Rectal smooth muscle tissue (tissue), 1 donor: ENCODE measurements around the gene RPS6KA5.
"Not testable (repeated sequence)": the region's sequence is repeated elsewhere in the genome, so short reads cannot be mapped to it uniquely, and the experiment has no call there.

Experiments used
- H3K27ac ChIP-seq: one replicate; pipeline ENCODE4 v1.7.0; 2013; ENCODE audit warnings: low read depth, low read length, inconsistent platforms
- H3K27me3 ChIP-seq: one replicate; pipeline ENCODE4 v1.7.0; 2013; ENCODE audit warnings: low read length; ENCODE audit not compliant: control insufficient read depth, insufficient read depth
- H3K36me3 ChIP-seq: one replicate; pipeline ENCODE4 v1.7.0; 2013; ENCODE audit warnings: low read length; ENCODE audit not compliant: control insufficient read depth, insufficient read depth
- H3K4me1 ChIP-seq: one replicate; pipeline ENCODE4 v1.7.0; 2013; ENCODE audit warnings: low read length; ENCODE audit not compliant: control insufficient read depth, insufficient read depth
- H3K4me3 ChIP-seq: one replicate; pipeline ENCODE4 v1.7.0; 2013; ENCODE audit warnings: low read length
- H3K9ac ChIP-seq: one replicate; pipeline ENCODE4 v1.7.0; 2013; ENCODE audit warnings: low read length

The RPS6KA5 gene

DNA sequence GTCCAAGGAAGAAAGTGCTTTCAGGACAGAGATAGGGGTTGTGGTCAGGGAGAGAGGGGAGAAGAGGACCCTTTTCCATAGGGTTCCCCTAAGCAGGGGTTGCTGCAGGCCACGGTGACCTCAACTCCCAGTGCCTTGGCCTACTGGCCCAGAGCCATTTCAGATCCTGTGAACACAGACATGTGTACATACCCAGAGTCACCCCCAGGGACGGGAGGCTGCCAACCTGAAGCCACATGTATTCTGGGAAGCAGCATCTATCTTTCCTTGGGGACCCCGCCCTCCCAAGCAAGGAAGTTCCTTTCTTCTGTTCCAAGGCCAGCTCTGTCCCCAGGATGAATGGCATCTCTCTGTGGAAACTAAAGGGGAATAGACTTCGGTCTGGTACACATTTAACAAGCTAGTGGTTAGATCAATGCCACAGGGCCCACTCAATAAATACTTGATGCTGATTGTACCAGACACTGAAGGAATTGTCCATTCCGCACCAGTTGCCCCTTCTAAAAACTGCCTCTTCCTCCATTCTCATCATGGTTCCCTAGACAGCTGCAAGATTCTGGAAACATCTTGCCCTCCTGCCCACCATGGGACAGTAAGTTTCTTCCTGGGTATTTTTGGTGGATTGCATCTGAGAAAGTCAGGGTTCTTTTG is 28.3 kb upstream of the RPS6KA5 start:
- no peaks in the 10 kb centered on the region for H3K4me1 ChIP-seq
- H3K4me3 ChIP-seq: no peak overlapping the region
- no peaks in the 10 kb centered on the region for H3K27me3 ChIP-seq
- H3K36me3 ChIP-seq: no peaks in the 10 kb centered on the region
- no peak overlapping the region for H3K9ac ChIP-seq
- H3K27ac ChIP-seq: no peak overlapping the region

DNA sequence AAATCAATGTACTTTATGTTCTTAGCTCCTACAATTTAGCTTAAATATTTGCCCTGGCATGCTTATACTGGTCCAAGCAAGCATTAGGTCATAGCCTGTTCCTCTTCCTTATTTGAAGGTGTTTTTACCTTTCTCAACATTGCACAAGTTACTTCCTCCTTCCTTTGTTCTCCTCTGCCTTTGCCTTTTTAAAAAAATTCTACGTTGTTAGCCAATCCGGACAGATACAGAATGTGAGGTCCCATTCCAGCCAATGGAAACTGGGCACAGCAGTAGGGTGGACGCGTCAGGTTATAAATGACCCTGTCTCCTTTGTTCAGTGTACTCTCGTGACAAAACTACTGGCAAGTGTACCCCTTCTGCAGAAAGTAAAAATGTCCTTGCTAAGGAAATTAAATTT is 27.0 kb upstream of the RPS6KA5 start:
- not testable (repeated sequence) for H3K9ac ChIP-seq, H3K4me3 ChIP-seq, H3K27me3 ChIP-seq, H3K4me1 ChIP-seq, H3K27ac ChIP-seq, H3K36me3 ChIP-seq

DNA sequence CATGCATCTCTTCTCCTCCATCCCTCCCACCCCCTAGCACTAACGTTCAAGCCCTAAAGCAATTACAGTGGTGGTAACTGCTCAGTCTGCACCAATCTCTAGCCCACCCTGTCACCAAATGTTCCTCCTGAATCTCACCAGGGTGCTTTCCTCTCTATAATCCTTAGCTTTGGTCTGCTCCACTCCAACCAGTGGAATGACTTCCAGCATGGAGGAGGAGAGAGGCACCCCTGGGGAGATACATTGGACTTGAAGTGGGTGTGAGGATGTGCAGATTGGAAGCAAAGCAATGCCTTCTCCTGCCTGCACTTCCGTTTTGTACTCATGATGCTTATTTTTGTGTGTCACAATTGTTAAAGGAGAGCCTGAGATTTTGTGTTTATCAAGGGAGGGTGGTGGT is 24.1 kb upstream of the RPS6KA5 start:
- no peaks in the 10 kb centered on the region for H3K27me3 ChIP-seq
- H3K9ac ChIP-seq: no peak overlapping the region
- H3K36me3 ChIP-seq: no peaks in the 10 kb centered on the region
- no peaks in the 10 kb centered on the region for H3K4me1 ChIP-seq
- no peak overlapping the region for H3K4me3 ChIP-seq
- H3K27ac ChIP-seq: no peak overlapping the region

DNA sequence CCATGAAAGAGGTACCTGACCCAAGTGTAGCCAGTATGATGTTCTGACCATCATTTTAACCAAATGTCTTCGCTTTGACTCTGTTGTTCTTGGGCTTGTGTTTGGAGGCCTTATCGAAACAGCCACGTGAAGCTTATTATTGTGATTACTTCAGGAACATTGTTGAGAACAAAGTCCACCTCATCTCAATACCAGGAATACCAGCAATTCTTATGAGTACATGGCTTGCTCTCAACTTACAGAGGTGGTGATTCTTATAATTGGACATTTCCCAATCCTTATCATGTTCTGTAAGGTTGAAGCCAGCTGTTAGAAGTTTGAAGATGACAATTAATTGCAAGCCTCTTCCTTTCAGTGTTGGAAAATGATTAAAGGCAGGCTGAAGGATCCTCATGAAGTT is 21.8 kb upstream of the RPS6KA5 start:
- H3K4me3 ChIP-seq: no peak overlapping the region
- no peaks in the 10 kb centered on the region for H3K4me1 ChIP-seq
- H3K36me3 ChIP-seq: no peaks in the 10 kb centered on the region
- no peaks in the 10 kb centered on the region for H3K27me3 ChIP-seq
- H3K9ac ChIP-seq: no peak overlapping the region
- H3K27ac ChIP-seq: no peak overlapping the region

GRCh38 chr14:91080071-91080470 is 19.6 kb upstream of the RPS6KA5 start:
- Histone ChIP-seq H3K27ac (no peak overlapping the region), H3K4me3 (no peak overlapping the region), H3K9ac (no peak overlapping the region), H3K4me1 (no peaks in the 10 kb centered on the region), H3K27me3 (no peaks in the 10 kb centered on the region), H3K36me3 (no peaks in the 10 kb centered on the region)

DNA sequence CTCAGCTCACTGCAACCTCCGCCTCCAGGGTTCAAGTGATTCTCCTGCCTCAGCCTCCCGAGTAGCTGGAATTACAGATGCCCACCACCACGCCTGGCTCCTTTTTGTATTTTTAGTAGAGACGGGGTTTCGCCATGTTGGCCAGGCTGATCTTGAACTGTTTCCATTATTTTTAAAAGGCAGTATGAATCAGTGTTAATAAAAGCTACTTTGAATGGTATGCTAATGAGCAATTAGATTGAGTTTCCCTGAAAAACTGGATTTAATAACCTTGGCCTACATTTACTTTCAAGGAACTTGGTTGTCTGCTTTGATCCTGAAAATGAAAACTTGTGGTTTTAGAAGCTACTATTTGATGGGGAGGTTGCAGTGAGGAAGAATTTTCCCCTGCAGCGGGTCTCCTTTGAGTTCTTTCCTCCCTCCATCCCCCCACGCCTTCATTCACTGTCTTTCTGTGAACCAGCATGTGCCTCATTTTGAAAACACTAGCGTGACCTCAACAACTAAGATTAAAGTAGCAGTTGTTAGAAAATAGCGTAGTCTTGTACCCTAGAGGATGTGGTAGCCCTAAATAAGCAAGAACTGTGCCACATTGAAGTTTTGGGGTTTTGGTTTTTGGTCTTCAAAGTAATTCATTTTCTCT is 17.8 kb upstream of the RPS6KA5 start:
- Histone ChIP-seq H3K9ac (no peak overlapping the region), H3K27ac (no peak overlapping the region), H3K4me3 (no peak overlapping the region), H3K36me3 (no peaks in the 10 kb centered on the region), H3K4me1 (no peaks in the 10 kb centered on the region), H3K27me3 (no peaks in the 10 kb centered on the region)

DNA sequence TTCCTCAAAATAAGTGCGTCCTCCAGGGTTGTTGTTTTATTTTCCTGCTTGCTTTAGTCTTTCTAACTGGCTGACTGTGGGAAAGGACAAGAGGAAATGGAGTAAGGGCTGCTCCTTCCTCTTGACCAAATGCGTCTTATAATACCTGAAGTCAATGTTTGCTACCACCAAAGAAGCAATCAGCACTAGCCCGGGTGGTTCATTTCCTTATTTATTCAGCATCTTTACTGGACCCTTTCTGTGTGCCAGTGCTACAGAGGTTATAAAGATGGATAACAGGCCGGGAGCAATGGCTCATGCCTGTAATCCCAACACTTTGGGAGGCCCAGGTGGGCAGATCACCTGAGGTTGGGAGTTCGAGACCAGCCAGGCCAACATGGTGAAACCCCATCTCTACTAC is 15.1 kb upstream of the RPS6KA5 start:
- Histone ChIP-seq H3K27ac (no peak overlapping the region), H3K4me3 (no peak overlapping the region), H3K9ac (no peak overlapping the region), H3K36me3 (no peaks in the 10 kb centered on the region), H3K4me1 (no peaks in the 10 kb centered on the region), H3K27me3 (no peaks in the 10 kb centered on the region)

- Histone ChIP-seq H3K27me3 (no peaks in the 10 kb centered on the region), H3K4me3 (no peak overlapping the region), H3K36me3 (no peaks in the 10 kb centered on the region), H3K4me1 (no peaks in the 10 kb centered on the region), H3K9ac (no peak overlapping the region), H3K27ac (no peak overlapping the region)
Observed at GRCh38 chr14:91070572-91070971, 10.1 kb upstream of the RPS6KA5 start.

DNA sequence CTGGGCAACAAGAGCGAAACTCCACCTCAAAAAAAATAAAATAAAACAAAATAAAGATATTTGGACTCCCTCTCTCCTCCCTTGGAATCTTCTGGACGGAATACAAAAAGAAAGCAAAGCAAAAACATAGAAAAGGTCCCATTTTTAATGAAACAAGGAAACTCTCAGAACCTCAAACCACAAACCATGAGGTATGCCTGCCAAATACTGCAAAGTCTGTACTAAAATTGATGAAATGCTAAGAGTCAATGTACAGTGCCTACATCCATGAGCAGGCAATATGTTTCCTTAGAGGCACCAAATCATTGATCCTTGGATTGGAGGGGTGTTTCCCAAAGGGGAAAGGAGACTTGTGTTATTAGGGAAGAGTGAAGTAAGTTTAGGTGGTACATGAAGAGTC is 8.2 kb upstream of the RPS6KA5 start:
- H3K36me3 ChIP-seq: no peaks in the 10 kb centered on the region
- peaks cover 4% of the 10 kb centered on the region for H3K4me1 ChIP-seq
- H3K27ac ChIP-seq: no peak overlapping the region
- no peak overlapping the region for H3K4me3 ChIP-seq
- H3K9ac ChIP-seq: no peak overlapping the region
- no peaks in the 10 kb centered on the region for H3K27me3 ChIP-seq

- Histone ChIP-seq H3K27ac (no peak overlapping the region), H3K27me3 (no peaks in the 10 kb centered on the region), H3K4me3 (no peak overlapping the region), H3K9ac (no peak overlapping the region), H3K4me1 (peaks cover 9% of the 10 kb centered on the region), H3K36me3 (no peaks in the 10 kb centered on the region)
Observed at GRCh38 chr14:91067186-91067585, 6.7 kb upstream of the RPS6KA5 start.

DNA sequence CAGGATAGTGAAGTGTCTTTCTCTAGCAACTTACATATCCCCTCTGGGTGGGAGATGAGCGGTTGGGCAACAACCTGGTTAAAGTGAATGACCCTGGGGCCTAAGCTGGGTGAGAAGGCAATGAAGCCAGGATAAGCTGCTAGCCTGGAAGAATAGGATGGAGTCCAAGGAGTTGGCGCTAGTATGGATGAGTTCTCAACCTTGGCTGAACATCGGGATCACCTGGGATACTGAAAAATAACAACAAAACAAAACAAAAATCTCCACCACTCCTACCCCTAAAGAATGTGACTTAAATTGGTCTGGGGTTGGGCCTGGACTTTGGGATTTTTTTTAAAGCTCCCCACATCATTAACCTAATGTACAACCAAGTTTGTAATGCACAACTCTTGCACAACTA is 4.8 kb upstream of the RPS6KA5 start:
- Histone ChIP-seq H3K36me3 (no peaks in the 10 kb centered on the region), H3K27ac (peak overlapping the region; percentile 27), H3K4me1 (peaks cover 17% of the 10 kb centered on the region)

DNA sequence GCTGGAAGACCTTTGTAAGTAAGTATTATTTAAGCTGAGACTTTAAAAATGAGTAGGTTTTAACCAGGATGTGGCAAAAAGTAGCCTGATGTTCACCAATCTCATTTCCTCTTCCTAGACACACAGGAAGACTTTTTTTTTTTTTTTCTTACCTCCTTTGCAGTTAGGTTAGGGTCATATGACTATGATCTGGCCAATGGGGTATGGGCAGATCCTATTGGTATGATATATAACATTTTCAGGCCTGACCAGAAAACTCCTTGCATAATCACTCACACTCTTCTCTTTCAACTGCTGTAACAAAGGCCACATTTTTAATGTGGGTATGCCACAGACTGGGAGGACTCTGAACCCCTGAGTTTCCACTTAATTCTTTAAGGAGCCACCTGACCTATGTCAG is 2.7 kb upstream of the RPS6KA5 start:
- Histone ChIP-seq H3K4me1 (peaks cover 19% of the 10 kb centered on the region), H3K4me3 (no peak overlapping the region), H3K27ac (peak overlapping the region; percentile 47), H3K9ac (no peak overlapping the region), H3K27me3 (no peaks in the 10 kb centered on the region), H3K36me3 (no peaks in the 10 kb centered on the region)

More for the DNA sequence above, 4.8 kb upstream of the RPS6KA5 start:
- Histone ChIP-seq H3K4me3 (no peak overlapping the region), H3K27me3 (no peaks in the 10 kb centered on the region), H3K9ac (no peak overlapping the region)

DNA sequence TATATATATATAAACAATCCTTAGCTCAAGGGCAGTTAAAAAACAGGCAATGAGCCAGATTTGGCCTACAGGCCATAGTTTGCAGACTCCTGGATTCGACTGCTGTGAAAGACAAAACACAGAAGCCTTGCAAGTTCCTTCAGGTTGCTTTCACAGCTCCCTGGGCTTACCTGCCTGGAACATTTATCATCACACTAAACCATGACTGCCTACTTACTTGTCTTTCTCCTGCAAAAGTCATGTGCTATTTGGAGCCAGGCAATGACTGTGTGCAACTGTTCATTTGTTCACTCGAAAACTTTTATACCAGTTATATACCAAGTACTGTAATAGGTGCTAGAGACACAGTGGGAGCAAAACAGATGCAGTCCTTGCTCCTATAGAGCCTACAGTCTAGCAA is 2.2 kb upstream of the RPS6KA5 start:
- Histone ChIP-seq H3K4me1 (peaks cover 19% of the 10 kb centered on the region), H3K27me3 (no peaks in the 10 kb centered on the region), H3K27ac (peak overlapping the region; percentile 25), H3K4me3 (no peak overlapping the region), H3K9ac (no peak overlapping the region), H3K36me3 (no peaks in the 10 kb centered on the region)
